GM12891 (cell line): ENCODE measurements around the gene INSYN1.

Experiments used
- PAX5 ChIP-seq: IDR thresholded peaks from 2 replicates; pipeline ENCODE4 v1.6.1; 2011; ENCODE audit warnings: low read length, moderate library complexity, mild to moderate bottlenecking; ENCODE audit not compliant: insufficient read depth, severe bottlenecking
- POLR2A ChIP-seq: IDR thresholded peaks from 2 replicates; pipeline ENCODE4 v1.6.1; 2011; ENCODE audit warnings: low read depth, low read length, control low read depth
- POLR2AphosphoS5 ChIP-seq: IDR thresholded peaks from 2 replicates; pipeline ENCODE4 v1.6.1; 2011; ENCODE audit warnings: low read depth, low read length, control low read depth
- POU2F2 ChIP-seq: IDR thresholded peaks from 2 replicates; pipeline ENCODE4 v1.6.1; 2011; ENCODE audit warnings: low read depth, mild to moderate bottlenecking, control low read depth, low read length, moderate library complexity
- SPI1 ChIP-seq: IDR thresholded peaks from 2 replicates; pipeline ENCODE4 v1.6.1; 2011; ENCODE audit warnings: low read depth, low read length, control low read depth
- TAF1 ChIP-seq: IDR thresholded peaks from 2 replicates; pipeline ENCODE4 v1.6.1; 2011; ENCODE audit warnings: low read depth, low read length, control low read depth

DNA sequence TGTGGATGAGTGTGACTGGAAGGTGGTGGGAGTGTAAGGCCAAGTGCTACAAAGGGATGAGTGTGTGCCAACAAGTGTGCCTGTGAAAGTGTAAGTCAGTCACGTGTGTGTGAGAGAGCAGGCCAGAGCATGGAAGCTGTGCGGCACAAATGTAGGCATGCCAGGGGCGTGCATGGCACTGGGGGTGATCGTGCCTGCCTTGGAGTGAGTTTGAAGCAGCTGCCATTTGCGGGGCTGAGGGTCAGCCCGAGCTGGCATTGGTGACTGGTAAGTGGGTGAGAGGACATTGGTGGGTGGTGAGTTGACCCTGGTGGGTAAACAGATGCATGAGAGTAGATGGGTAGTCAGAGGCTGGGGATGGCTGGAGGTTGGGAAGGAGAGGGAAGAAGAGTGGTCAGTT is 44.5 kb downstream of the INSYN1 start:
- no peak for TF ChIP-seq POLR2AphosphoS5
- no peak for TF ChIP-seq POLR2A
- TF ChIP-seq SPI1, result no peak
- no peak for TF ChIP-seq PAX5
- no peak for TF ChIP-seq TAF1
- TF ChIP-seq POU2F2, result no peak
